Right renal cortex interstitium (tissue), 3 donors: Measurements from ENCODE around the gene UBE2F. TPM values are rescaled to one million over a fixed set of nuclear protein-coding genes. Genes with fewer than 3 reads are reported as not detected.

Experiments used
- DNase-seq, 3 donors: peaks; one replicate each; pipeline ENCODE4 v3.0.0-alpha.2; 2013; ENCODE audit warnings: low read depth in 3 of 3, low spot score in 2 of 3
- polyA plus RNA-seq, 3 donors: library from polyadenylated mRNA; unstranded; fragments of 120-200 nt; gene quantifications; one replicate each; pipeline ENCODE4 v1.2.1, GENCODE V29; 2013; ENCODE audit not compliant: insufficient read length in 3 of 3

UBE2F gene
- polyA plus RNA-seq: 10 to 100 TPM; 42.7 to 47.3 (median 45.3) TPM

GRCh38 chr2:237966565-237967462, at the start of gene UBE2F:
Gene UBE2F, plus strand, starts transcription at chr2:237967014. Its CDS starts 6,094 bp downstream, at chr2:237973108.
- peak; percentile 87 to 94 (median 88) for DNase-seq

- DNase-seq: no peak
Observed at GRCh38 chr2:237917696-237918374, 49.0 kb upstream of the UBE2F start.

GRCh38 chr2:237919593-237919992, 47.2 kb upstream of the UBE2F start:
- no peak for DNase-seq

- DNase-seq: no peak
Observed at GRCh38 chr2:237920673-237921072, 46.1 kb upstream of the UBE2F start.

GRCh38 chr2:237921967-237922492, 44.8 kb upstream of the UBE2F start:
- DNase-seq: no peak

GRCh38 chr2:237922641-237923361, 44.0 kb upstream of the UBE2F start:
- no peak for DNase-seq

GRCh38 chr2:237923481-237924163, 43.2 kb upstream of the UBE2F start:
- DNase-seq: peak in 1 of 3 donors; percentile 29

- DNase-seq: no peak
Observed at GRCh38 chr2:237924164-237924534, 42.7 kb upstream of the UBE2F start.

- DNase-seq: no peak
Observed at GRCh38 chr2:237927135-237927534, 39.7 kb upstream of the UBE2F start.

- no peak for DNase-seq
Observed at GRCh38 chr2:237927986-237928385, 38.8 kb upstream of the UBE2F start.

- no peak for DNase-seq
Observed at GRCh38 chr2:237929979-237930378, 36.8 kb upstream of the UBE2F start.

- no peak for DNase-seq
Observed at GRCh38 chr2:237931205-237931721, 35.6 kb upstream of the UBE2F start.

GRCh38 chr2:237932731-237933131, 34.1 kb upstream of the UBE2F start:
- DNase-seq: no peak

GRCh38 chr2:237934186-237934585, 32.6 kb upstream of the UBE2F start:
- DNase-seq: no peak

GRCh38 chr2:237935740-237936452, 30.9 kb upstream of the UBE2F start:
- no peak for DNase-seq

- DNase-seq: no peak
Observed at GRCh38 chr2:237939251-237939650, 27.6 kb upstream of the UBE2F start.

GRCh38 chr2:237940828-237941227, 26.0 kb upstream of the UBE2F start:
- DNase-seq: no peak

- no peak for DNase-seq
Observed at GRCh38 chr2:237941239-237941638, 25.6 kb upstream of the UBE2F start.

GRCh38 chr2:237942513-237942899, 24.3 kb upstream of the UBE2F start:
- no peak for DNase-seq
